Amniotic stem cell (primary cell): ENCODE measurements around the gene FES.
A peak's percentile ranks its signal among the peaks of the same experiment; 100 is the strongest.
"Not testable (repeated sequence)": the region's sequence is repeated elsewhere in the genome, so short reads cannot be mapped to it uniquely, and the experiment has no call there.

Experiments used
- DNase-seq: peaks from one replicate; lab custom pipeline; 2025; lab: John Stamatoyannopoulos, UW

FES gene

DNA sequence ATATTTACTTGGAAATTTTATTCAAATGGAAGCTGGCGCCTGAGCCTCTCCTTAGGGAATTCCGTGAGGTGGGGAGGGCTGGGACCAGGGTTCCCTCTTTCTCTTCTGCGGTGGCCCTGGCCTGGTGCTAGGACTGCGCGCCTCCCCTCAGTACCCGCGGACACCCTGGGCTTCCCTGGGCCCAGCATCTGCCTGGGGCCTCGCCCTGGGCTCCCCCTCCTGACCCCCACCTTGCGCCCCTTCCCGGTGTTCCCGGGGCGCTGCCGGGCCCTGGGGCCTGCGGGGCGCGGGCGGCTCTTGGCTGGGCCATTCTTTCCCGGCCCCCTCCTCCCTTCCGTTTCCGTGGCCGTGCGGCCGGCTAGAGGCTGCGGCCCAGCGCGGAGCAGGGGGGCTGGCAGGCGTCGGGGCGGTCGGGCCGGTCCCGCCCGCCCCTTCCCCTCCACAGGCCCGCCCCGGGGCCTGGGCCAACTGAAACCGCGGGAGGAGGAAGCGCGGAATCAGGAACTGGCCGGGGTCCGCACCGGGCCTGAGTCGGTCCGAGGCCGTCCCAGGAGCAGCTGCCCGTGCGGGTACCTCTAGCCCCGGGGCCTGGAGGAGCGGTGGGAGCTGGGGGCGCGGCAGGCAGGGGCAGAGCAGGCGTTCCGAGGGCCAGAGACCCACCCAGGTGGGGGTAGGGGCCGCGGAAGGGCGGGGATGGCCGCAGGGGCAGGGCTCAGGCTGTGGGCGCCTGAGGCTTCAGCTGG, at the start of gene FES:
Gene FES, plus strand, starts transcription at position 529 of the 743 bp plus-strand sequence. CDS start 542 bp downstream, outside the sequence.
- no peak for DNase-seq

DNA sequence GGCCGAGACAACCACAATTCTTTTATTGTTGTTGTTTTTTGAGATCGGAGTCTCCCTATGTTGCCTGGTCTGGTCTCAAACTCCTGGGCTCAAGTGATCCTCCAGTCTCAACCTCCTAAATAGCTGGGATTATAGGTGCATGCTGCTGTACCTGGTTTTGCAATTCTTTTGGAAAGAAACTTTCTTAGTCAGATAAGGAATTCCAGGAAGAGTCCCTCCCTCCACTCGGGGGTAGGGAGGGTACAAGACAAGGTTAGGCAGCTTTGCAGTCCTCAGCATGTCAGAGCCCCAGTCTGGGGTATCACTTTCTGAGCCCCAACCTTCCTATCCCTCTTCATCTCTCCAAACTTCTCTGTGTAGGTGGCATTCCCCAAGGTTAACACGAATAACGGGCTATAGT, 49.7 kb upstream of the FES start:
- no peak for DNase-seq

DNA sequence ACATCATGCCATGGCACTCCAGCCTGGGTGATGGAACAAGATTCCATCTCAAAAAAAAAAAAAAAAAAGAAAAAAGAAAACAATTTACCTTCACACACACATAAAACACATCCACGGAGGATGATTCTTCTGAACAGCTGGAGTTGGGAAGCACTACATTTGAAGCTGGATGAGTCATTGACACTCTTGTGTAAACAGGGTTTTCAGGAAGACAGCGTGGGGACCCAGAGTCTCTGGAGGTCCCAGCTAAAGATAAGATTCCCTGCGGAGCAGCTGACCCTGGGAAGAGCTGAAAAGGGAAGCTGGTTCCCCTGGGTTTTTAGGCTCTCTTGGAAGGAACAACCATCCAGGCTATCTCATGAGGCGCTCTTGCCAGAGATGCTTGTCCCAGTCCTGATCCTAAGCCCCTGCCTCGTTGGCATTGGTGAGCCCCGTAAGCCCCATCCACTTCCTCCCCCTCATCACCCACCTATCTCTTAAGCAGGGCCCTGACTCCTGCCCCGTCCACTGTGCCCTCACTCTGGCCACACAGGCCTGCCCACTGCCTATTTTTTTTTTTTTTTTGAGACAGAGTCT, 47.9 kb upstream of the FES start:
- no peak for DNase-seq

GRCh38 chr15:90837094-90837493, 47.2 kb upstream of the FES start:
- DNase-seq, result no peak

- no peak for DNase-seq
Measured at GRCh38 chr15:90838139-90838538, 46.2 kb upstream of the FES start.

DNA sequence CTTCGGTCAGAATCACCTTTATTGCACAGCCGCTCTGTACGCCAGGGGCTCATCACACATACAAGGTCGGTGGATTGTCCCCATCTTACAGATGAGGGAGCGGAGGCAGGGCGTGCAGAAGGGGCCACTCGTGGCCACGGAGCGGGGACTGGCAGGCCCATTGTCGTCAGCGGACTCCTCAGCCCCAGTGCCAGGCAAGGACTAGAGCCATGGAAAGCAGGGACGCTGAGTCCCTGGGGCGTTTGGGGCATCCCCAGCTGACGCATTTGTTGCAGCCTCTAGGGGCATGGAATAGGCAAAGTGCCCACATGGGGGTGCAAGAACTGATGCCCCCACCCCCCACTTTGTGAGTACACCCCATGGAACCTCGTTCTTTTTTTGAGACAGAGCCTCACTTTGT, 45.8 kb upstream of the FES start:
- no peak for DNase-seq

GRCh38 chr15:90839187-90840071, 44.9 kb upstream of the FES start:
- DNase-seq, result no peak

- no peak for DNase-seq
Measured at GRCh38 chr15:90840157-90840855, 44.0 kb upstream of the FES start.

DNA sequence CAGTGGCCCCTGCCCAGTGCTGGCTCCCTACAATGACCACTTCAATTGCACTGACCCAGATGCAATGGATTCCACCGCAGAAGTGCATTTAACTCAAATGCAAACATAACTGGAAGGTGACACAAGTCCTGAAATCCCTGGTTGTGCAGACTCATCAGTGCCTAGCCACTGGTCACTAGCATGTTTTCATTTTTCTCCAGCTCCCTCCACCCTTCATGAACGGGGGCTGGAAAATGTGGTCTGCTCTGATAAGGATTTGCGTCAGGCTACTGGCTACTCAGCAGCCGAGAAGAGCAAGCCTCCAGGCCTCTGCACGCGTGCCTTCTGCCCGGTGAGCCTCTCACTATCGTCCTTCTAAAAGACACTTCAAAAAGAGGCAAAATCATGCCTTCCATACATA, 43.4 kb upstream of the FES start:
- no peak for DNase-seq

GRCh38 chr15:90844696-90845095, 39.6 kb upstream of the FES start:
- no peak for DNase-seq

DNA sequence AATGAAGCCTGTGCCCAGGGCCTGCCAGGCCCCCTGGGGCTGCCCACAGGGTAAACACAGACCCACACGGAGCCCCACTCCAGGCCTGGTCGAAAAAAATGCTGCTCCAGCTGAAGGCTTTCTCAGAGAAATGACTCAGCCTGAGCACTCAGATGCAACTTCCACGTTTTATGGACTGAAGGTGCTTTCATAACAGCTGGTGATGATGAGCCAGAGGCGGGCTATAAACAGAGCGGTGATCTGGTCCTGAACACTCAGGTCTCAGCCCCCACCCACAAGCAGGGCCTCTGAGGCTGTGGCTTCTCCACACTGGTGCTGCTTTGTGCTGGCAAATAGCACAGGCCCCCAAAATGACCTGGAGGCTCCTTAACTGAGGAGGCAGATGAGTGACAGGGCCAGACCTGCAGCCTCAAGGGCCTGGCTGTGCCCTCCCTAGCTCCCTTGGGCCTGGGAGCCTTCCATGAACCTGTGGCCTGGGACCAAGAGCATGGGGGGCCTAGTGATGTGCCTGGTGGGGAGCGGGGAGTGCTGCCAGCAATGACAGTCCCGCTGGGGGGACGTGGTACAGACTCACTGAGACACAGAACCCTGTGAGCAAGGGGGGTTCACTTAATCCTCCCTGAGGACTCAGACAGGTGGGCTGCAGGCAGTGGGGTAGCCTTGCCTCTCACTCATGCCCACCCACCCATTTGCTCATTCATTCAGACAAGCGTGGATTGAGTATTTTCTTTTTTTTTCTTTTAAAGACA, 38.9 kb upstream of the FES start:
- DNase-seq, result peak; percentile 41

DNA sequence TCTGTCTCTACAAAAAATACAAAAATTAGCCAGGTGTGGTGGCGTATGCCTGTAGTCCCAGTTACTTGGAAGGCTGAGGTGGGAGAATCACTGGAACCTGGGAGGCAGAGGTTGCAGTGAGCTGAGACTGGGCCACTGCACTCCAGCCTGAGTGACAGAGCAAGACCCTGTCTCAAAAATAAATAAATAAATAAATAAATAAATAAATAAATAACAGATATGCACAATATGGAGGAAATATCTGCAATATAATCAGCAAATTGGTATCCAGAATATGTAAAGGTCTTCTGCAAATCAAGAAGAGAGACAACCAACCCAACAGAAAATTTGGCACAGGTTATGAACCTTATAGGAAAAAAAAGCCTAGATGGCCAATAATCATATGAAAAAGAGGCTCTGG, 34.9 kb upstream of the FES start:
- DNase-seq, result not testable (repeated sequence)

- DNase-seq, result no peak
Measured at GRCh38 chr15:90851114-90851513, 33.2 kb upstream of the FES start.

- DNase-seq, result no peak
Measured at GRCh38 chr15:90851940-90852339, 32.4 kb upstream of the FES start.

DNA sequence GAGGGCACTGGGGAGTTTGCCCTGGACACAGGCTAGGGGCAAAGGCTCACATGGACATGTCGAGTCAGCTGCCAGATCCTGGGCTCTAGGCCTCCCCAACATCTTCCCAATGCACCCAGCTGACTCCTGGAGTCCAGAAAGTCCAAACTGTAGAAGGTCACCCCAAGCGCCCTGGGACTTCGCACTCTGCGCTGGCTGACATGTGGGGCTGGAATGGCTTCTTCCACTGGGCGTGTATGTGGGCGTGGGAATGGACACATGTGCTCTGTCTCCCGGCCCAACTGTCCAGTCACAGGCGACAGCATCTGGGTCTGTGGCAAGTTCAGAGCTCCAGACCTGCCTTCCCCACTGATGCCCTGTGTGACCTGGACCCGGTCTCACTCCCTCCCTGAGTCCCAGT, 29.2 kb upstream of the FES start:
- DNase-seq, result no peak

GRCh38 chr15:90857337-90857736, 27.0 kb upstream of the FES start:
- DNase-seq, result no peak

DNA sequence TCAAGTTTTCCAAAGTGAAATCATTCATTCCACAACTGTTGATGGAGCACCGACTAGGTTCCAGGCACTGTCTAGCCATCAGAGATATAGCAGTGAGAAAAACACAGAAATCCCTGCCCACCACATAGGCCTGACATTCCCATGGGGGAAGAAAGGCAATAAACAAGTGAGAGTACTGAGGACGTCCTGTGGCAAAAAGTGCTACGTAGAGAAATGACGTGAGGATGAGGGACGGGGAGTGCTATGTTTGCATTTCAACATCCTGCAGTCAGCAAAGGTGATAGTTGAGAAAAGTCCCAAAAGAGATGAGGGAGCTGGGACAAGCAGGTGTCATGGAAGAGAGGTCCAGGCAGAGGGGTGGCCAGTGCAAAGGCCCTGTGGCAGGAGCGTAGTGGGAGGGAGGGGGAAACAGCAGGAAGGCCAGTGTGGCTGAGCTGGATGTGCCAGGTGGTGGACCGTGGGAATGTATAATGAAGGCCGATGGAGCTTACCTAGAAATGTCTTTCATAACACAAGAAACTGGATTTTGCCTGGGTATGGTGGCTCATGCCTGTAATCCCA, 26.3 kb upstream of the FES start:
- DNase-seq, result no peak

- no peak for DNase-seq
Measured at GRCh38 chr15:90859234-90860131, 24.8 kb upstream of the FES start.

DNA sequence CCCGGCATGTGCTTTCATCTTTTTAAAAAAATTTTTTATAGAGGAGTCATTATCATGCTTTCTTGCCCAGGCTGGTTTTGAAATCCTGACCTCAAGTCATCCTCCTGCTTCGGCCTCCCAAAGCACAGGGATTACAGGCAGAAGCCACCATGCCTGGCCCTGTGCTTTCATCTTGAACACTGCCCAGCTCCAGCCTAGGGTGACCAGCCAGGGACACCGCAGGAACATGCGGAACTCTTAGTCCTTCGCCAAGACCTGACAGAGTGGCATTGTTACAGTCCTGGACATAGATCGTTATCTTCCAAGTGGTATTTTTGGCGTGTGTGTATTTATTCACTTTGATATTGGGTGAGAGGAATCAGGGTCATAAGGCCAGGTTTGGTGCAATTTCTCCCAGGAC, 23.9 kb upstream of the FES start:
- DNase-seq, result no peak
